Neural progenitor cell (in vitro differentiated cells): ENCODE data around the gene ZHX3. TPM values are rescaled to one million over a fixed set of nuclear protein-coding genes. Genes with fewer than 3 reads are reported as not detected.
A peak's percentile ranks its signal among the peaks of the same experiment; 100 is the strongest.

ENCODE experiments used
- DNase-seq: peaks from one replicate; pipeline ENCODE4 v3.0.0-alpha.2; 2016; ENCODE audit warnings: low spot score
- H2AFZ ChIP-seq: fragments of 200-600 bp; sonication (generic); replicated peaks from 2 replicates; pipeline ENCODE4 v1.6.1; 2016; ENCODE audit warnings: antibody characterized with exemption
- H3F3A ChIP-seq: fragments of 200-600 bp; sonication (generic); 2 replicates; pipeline ENCODE4 v1.6.1; 2016; ENCODE audit warnings: antibody characterized with exemption, low read depth
- H3K27ac ChIP-seq: fragments of 200-600 bp; sonication (generic); 2 replicates; pipeline ENCODE4 v1.5.1; 2016; ENCODE audit warnings: mild to moderate bottlenecking
- H3K27me3 ChIP-seq: fragments of 200-600 bp; sonication (generic); 2 replicates; pipeline ENCODE4 v1.6.1; 2016; ENCODE audit warnings: mild to moderate bottlenecking, moderate library complexity
- H3K36me3 ChIP-seq: fragments of 200-600 bp; sonication (generic); 2 replicates; pipeline ENCODE4 v1.5.1; 2016
- H3K4me1 ChIP-seq: fragments of 200-600 bp; sonication (generic); 2 replicates; pipeline ENCODE4 v1.6.1; 2016; ENCODE audit warnings: mixed run types
- H3K4me2 ChIP-seq: fragments of 200-600 bp; sonication (generic); 2 replicates; pipeline ENCODE4 v1.6.1; 2016
- H3K4me3 ChIP-seq: fragments of 200-600 bp; sonication (generic); 2 replicates; pipeline ENCODE4 v1.5.1; 2016
- H3K79me2 ChIP-seq: fragments of 200-600 bp; sonication (generic); 2 replicates; pipeline ENCODE4 v1.6.1; 2016; ENCODE audit warnings: low read depth
- H3K9ac ChIP-seq: fragments of 200-600 bp; sonication (generic); 2 replicates; pipeline ENCODE4 v1.6.1; 2016
- H3K9me3 ChIP-seq: fragments of 200-600 bp; sonication (generic); 2 replicates; pipeline ENCODE4 v1.5.1; 2016; ENCODE audit warnings: low read depth
- H4K20me1 ChIP-seq: fragments of 200-600 bp; sonication (generic); 2 replicates; pipeline ENCODE4 v1.6.1; 2016; ENCODE audit warnings: low read depth
- H3K27ac Mint-ChIP-seq: 3 replicates; pipeline ENCODE4 v1.8.0; 2021; ENCODE audit warnings: mixed read lengths
- H3K27me3 Mint-ChIP-seq: 2 replicates; pipeline ENCODE4 v1.8.0; 2022; ENCODE audit warnings: low read depth, mild to moderate bottlenecking, inconsistent platforms, moderate library complexity, mixed read lengths; ENCODE audit not compliant: insufficient read depth
- H3K36me3 Mint-ChIP-seq: 3 replicates; pipeline ENCODE4 v1.8.0; 2021; ENCODE audit warnings: mixed read lengths
- H3K4me1 Mint-ChIP-seq: 3 replicates; pipeline ENCODE4 v1.8.0; 2021; ENCODE audit warnings: mixed read lengths
- H3K4me3 Mint-ChIP-seq: 3 replicates; pipeline ENCODE4 v1.8.0; 2021; ENCODE audit warnings: mild to moderate bottlenecking, moderate library complexity, mixed read lengths
- H3K9me3 Mint-ChIP-seq: 3 replicates; pipeline ENCODE4 v1.8.0; 2020; ENCODE audit warnings: mixed read lengths
- CTCF ChIP-seq: fragments of 200-600 bp; sonication (generic); IDR thresholded peaks from 2 replicates; pipeline ENCODE4 v1.5.1; 2017; ENCODE audit warnings: antibody characterized with exemption, mild to moderate bottlenecking
- EZH2 ChIP-seq: fragments of 200-600 bp; sonication (generic); IDR thresholded peaks from 2 replicates; pipeline ENCODE4 v1.6.1; 2017; ENCODE audit warnings: antibody characterized with exemption, mild to moderate bottlenecking, moderate library complexity
- EZH2phosphoT487 ChIP-seq: fragments of 200-600 bp; sonication (generic); IDR thresholded peaks from 2 replicates; pipeline ENCODE4 v1.6.1; 2017; ENCODE audit warnings: antibody characterized with exemption
- total RNA-seq: library from RNA; depleted of rRNA; stranded (reverse); fragments of >200 nt; gene quantifications from 2 replicates; pipeline ENCODE4 v1.2.3, GENCODE V29; 2015; ENCODE audit warnings: low replicate concordance

The ZHX3 gene
- total RNA-seq, 1 donor from 2014 or later: 6.8 TPM

- no peak overlapping the region for H3K27ac ChIP-seq
- no peaks in the 10 kb centered on the region for H3K27me3 ChIP-seq
- H3K79me2 ChIP-seq: no peaks in the 10 kb centered on the region
- Mint-ChIP-seq H3K27me3 (peaks cover 6% of the 10 kb centered on the region), H3K9me3 (no peaks in the 10 kb centered on the region), H3K36me3 (no peaks in the 10 kb centered on the region), H3K4me1 (peaks cover 13% of the 10 kb centered on the region), H3K27ac (no peak overlapping the region), H3K4me3 (no peak overlapping the region)
- H2AFZ ChIP-seq: no peak overlapping the region
- no peaks in the 10 kb centered on the region for H3K9me3 ChIP-seq
- TF ChIP-seq EZH2phosphoT487 (no peak), EZH2 (no peak), CTCF (no peak)
- H3K9ac ChIP-seq: no peak overlapping the region
- peaks cover 10% of the 10 kb centered on the region for H3K4me1 ChIP-seq
- no peaks in the 10 kb centered on the region for H4K20me1 ChIP-seq
- H3K36me3 ChIP-seq: no peaks in the 10 kb centered on the region
- no peaks in the 10 kb centered on the region for H3F3A ChIP-seq
- DNase-seq: no peak
- no peak overlapping the region for H3K4me3 ChIP-seq
- H3K4me2 ChIP-seq: no peak overlapping the region
These were observed 27.6 kb upstream of the ZHX3 start for GRCh38 chr20:41344938-41345728.

GRCh38 chr20:41344477-41344876 is 26.9 kb upstream of the ZHX3 start:
- Mint-ChIP-seq H3K36me3 (no peaks in the 10 kb centered on the region), H3K27ac (no peak overlapping the region), H3K27me3 (peaks cover 9% of the 10 kb centered on the region), H3K4me1 (peaks cover 14% of the 10 kb centered on the region), H3K4me3 (no peak overlapping the region), H3K9me3 (no peaks in the 10 kb centered on the region)
- Histone ChIP-seq H3K27me3 (peaks cover 3% of the 10 kb centered on the region), H2AFZ (no peak overlapping the region), H3K79me2 (no peaks in the 10 kb centered on the region), H3F3A (no peaks in the 10 kb centered on the region), H3K9me3 (no peaks in the 10 kb centered on the region), H3K36me3 (no peaks in the 10 kb centered on the region), H3K9ac (no peak overlapping the region), H3K4me3 (no peak overlapping the region), H3K27ac (no peak overlapping the region), H3K4me2 (no peak overlapping the region), H4K20me1 (no peaks in the 10 kb centered on the region), H3K4me1 (peaks cover 10% of the 10 kb centered on the region)
- no peak for TF ChIP-seq EZH2
- no peak for TF ChIP-seq EZH2phosphoT487
- no peak for TF ChIP-seq CTCF
- DNase-seq: no peak

- H3K4me1 ChIP-seq: peaks cover 9% of the 10 kb centered on the region
- no peaks in the 10 kb centered on the region for H3K79me2 ChIP-seq
- Mint-ChIP-seq H3K27ac (peak overlapping the region; percentile 43), H3K4me1 (peaks cover 11% of the 10 kb centered on the region), H3K27me3 (peaks cover 11% of the 10 kb centered on the region), H3K9me3 (no peaks in the 10 kb centered on the region), H3K4me3 (no peak overlapping the region), H3K36me3 (no peaks in the 10 kb centered on the region)
- H3K4me2 ChIP-seq: no peak overlapping the region
- H3K36me3 ChIP-seq: no peaks in the 10 kb centered on the region
- H2AFZ ChIP-seq: no peak overlapping the region
- no peak for DNase-seq
- TF ChIP-seq CTCF: no peak
- no peak for TF ChIP-seq EZH2
- no peak for TF ChIP-seq EZH2phosphoT487
- H3K9ac ChIP-seq: no peak overlapping the region
- H3K4me3 ChIP-seq: no peak overlapping the region
- H3K27me3 ChIP-seq: peaks cover 12% of the 10 kb centered on the region
- H3F3A ChIP-seq: no peaks in the 10 kb centered on the region
- H4K20me1 ChIP-seq: no peaks in the 10 kb centered on the region
- no peak overlapping the region for H3K27ac ChIP-seq
- no peaks in the 10 kb centered on the region for H3K9me3 ChIP-seq
These were observed 25.2 kb upstream of the ZHX3 start for GRCh38 chr20:41342474-41343464.
